EH (cell line): ENCODE results near the gene CTNNA2.

Experiments
- DNase-seq: peaks from one replicate; pipeline ENCODE4 v3.0.0-alpha.2; 2015; ENCODE audit warnings: low read depth

Gene CTNNA2

DNA sequence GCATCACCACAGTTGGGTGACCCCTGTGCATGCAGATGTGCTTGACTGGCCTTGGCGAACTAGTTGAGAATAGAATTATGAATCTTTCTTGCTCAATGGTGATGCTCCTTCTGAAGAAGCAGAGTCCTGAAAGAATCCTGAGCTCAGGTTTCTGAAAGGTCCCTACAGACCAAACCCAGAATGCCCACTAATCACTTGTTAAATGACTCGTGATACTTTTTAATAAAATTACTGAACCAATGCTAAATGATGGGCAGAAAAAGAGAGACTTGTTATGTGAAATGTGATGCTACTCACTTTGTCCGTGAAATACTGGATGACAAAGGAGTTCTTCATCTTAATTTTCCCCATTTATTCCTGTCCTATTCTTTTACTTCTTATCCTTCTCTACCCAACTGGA, 1055.2 kb downstream of the CTNNA2 start:
- DNase-seq: no peak

DNA sequence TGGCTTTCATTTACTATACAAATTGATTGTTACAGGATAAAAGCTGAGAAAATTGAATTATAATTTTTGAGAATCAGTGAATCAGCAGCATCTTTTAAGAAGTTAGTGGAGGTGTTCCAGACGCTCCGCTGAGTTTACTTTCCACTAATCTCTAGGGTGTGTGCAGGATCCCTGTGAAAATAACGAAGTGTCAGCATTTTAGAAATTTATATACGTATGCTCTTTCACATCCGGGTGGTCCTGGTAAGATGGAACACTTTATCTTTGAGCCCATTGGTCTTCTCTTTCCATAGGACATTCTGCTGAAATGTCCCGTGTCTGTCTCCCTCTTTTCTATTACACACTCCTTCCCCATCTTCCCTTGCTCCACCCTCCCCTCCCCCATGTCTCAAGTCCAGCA, 1060.3 kb downstream of the CTNNA2 start:
- DNase-seq: no peak

DNA sequence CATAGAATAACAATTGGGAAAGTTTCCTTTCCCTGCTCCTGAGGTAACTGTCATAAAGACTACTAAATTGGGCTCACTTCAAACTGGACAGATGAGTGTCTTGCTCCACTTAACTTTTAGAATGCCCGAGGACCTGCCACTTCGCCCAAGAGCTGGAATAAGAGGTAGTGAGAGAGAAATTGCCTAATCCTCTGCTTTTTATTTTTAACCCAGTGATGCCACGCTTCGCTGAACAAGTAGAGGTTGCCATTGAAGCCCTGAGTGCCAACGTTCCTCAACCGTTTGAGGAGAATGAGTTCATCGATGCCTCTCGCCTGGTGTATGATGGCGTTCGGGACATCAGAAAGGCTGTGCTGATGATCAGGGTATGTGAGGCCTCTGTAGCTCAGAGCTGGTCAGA, 1061.1 kb downstream of the CTNNA2 start:
- no peak for DNase-seq

DNA sequence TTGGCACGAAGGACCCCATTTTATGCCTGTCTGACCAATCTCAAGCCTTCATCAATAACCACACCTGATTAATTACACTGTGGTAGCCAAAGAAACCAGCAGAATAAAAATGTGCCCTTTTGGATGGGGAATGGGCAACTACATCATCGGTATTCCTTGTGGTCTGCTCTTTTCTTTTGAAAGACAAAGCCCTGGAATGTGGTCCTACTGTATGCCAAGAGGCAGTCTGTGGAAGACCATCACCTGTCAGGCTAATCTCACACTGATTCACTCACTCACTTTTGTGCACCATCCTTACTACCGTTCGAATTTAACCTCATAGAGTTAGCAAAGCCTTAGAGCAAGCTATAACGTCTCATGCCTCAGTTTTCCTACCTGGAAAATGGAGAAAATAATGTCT, 1066.9 kb downstream of the CTNNA2 start:
- no peak for DNase-seq

DNA sequence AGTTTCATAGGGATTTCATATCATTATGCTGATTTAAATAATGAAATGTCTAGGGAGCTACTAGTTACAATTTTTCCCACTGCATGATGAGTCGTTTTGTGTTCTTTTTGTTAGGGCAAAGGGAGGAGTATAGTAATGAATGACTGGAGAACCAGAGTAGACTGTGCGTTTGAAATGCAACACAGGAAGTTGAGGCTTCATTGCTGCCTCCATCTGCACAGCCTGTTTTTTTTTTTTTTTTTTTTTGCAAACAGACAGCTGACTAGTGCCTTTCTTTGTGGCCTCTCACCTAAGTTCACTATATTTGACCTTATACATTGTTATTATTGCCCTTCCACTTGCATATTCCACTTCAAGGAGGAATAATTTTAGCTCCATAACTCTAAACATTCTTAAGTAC, 1078.4 kb downstream of the CTNNA2 start:
- DNase-seq: no peak

DNA sequence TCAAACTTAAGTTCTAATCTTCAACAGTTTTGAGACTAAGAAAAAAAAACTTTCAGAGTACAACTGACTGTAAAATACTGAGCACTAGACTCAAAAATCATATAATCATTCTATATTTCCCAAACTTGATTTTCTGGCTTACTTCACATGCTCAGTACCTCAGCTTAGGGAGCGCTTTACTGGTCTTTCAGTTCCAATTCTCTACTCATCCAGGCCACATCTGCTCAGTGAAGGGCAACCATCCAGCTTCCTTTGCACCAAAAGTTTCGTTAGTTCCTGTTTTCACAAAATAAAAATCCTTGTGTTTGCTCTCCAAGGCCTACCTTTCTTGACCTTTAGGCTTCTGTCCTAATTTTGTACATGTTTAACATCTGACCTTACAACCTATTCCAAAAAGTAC, 1079.3 kb downstream of the CTNNA2 start:
- no peak for DNase-seq

DNA sequence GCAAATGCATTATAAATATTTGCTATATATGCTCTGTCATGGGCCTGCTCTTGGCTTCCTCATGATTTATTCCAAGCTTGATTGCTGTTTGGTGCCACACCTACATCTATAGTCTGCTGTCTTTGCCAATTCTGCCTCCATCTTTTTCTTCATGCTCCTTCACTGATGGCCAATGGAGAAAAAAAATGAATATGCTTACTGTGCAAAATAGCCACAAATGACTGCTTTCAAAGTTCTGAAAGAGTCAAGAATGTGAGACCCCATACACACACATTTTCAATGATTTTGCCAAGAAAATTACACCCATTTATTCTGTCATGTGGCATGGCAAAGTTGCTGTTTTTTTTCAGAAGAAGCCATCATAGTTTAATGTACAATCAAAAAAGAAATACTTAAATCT, 1097.3 kb downstream of the CTNNA2 start:
- DNase-seq: no peak

DNA sequence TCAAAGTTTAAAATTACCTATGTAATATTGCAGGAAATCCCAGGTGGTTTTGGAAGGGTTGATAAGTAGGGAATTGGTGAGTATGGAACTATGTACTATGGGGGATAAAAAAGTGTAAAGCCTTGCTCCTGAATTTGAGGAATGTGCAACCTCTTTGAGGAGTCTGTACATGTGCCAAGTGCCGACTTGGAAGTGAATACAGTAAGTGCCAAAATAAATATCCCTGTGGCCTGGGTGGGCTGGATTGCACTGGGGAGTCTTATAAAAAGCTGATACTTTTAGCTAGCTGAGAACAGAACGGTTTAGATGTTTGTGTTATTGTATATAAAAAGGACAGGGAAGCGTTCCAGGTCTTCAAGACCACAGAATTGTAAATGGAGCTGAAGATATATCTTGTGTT, 1108.8 kb downstream of the CTNNA2 start:
- no peak for DNase-seq

DNA sequence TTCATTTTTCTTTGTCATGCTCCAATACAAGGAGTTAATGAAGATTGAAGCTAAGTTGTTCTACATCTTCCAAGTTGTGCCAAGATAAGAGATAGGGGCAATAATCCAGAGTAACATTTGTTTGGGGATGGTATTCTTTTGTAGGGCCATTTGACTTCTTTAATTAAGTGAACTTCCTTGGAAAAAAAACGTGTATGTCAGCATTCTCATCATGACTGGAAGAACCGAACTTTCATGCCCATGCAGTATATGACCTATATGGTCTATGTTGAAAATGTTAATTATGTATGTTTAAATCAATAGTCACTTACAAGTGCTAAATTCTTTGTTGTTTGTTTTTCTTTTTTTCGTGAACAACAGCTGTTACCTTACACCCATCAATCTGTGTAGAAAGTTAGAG, 1111.2 kb downstream of the CTNNA2 start:
- DNase-seq: no peak

DNA sequence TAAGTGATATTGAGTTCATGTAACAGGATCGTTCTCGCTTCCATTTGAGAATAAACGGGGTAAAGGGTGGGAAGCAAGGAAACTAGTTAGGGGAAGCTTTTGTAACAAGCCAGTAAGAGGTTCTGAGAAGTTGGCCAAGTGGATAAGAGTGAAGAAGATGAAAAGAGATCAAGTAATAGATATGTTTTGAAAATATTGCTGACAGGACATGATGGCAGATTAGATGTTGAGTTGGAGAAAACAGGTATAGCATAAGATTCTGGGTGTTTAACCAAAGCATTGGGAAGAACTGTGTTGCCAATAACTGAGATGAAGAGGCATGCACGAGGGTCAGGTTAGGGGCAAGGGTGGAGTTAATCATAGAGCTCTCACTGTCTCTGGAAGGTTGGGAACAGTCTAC, 1121.7 kb downstream of the CTNNA2 start:
- DNase-seq: no peak

DNA sequence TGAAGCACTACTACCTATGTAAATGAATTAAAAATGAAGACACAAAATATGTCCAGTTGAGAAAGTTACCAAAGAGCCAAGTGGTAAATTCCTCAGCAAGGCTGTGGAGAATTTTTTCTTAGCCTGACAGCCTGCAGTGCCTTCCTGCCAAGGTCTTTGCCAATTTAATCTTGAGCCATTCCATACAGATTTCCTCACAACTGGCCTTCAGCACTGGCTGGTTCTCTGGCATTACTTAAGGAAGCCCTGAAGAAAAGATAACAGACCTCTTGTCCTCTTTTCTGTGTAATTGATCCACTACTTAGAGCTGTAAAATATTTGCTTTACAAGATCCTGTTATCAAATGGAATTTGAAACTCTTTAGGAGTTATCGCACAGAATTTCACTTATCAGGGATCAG, 1125.9 kb downstream of the CTNNA2 start:
- no peak for DNase-seq

DNA sequence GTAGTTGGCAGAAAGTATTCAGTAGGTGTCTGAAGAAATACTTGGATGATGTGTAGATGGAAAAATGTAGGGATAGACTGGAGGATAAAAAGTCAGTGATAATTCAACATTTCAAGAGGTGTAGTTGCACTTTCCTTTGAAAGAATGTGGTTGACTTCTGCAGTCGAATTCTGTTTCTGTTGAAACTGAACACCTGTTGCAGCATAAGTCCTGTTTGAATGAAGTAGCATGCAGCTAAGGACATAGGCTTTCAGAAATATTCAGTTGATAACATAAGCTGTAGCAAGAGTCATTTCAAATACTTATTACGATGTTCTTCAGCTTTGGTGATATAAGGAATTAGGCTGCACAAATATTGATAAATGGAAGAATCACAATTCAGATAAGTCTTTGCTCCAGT, 1129.6 kb downstream of the CTNNA2 start:
- DNase-seq: no peak

DNA sequence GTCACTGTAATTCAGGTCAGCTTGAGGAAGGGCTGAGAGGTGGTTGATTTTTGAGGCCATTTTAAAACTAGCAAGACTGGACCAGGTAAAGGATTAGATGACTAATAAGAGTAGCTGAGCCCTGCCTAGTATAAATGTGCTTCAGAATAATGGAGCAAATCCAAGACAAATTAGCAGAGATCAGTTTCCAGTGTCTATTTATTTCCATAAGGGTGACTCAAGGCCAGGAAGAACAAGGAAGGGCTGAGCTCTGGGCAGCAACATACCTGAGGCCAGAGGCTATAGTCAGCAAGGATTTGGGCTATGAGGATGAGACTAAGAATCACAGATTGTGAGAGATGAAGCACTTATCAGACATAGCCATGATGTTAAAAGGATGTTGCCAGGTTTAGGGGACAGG, 1130.7 kb downstream of the CTNNA2 start:
- no peak for DNase-seq

DNA sequence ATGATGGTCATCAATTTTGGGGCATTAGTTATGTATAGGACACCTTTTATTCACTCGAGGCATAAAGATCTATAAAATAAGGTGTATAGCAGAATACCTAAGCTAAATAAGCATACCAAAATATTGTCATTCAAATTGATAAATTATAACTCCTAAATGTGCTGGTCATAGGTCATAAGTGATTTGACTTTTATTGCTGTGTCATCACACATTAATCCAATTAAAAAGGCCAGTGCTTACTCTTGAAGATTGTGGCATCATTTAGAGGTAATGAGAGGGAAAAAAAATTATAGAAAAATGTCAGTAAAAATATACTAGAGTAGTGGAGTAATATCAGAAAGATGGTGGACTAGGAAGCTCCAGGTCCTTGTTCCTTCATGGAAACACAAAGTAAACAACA, 1138.6 kb downstream of the CTNNA2 start:
- no peak for DNase-seq

DNA sequence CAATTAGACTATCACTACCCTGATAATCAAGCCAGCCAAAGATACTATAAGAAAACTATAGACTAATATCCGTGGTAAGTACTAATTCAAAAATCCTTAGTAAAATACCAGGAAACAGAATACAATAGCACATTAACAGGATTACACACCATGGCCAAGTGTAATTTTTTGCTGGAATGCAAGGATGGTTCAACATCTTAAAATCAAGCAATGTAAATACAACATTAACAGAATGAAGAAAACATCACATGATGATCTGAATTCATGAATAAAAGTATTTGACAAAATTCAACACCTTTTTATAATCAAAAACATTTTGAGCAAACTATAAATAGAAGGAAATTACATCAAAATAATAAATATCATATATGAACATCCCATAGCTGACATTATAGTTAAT, 1142.4 kb downstream of the CTNNA2 start:
- no peak for DNase-seq

DNA sequence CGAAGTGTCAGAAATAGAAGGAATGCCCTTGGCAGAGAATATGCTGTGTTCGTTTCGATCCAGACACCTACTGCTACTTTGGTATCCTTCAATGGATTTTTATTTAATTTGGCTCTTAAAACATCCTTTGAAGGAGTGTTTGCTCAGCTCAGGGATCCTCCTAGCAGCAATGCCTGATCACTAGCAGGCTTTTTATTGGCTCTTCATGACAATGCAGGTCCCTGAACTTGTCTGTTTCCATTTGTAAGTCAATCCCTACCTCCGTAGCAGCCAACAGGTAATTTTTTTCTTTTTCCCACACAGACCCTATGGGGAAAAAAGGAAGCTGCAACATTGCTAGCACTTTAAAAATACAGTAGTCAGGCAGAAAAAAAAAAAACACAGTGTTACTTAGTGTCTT, 1157.9 kb downstream of the CTNNA2 start:
- no peak for DNase-seq

DNA sequence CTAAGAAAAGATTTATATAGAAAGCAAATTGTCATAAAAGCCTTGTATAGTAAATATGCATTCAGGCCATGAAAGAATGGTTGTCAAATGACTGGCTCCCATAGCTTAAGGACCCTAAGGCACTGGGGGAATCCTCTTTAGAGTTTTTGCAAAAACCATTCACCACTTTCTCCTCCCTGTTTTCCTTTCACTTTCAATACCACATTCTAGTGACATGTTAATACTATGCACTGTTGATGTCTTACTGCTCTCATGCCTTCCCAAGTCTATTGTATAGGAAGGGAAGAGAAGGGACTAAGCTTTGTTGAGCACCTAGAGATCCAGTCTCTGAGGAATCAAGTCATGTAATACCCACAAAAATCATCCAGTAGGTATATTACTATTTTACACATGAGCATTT, 1174.7 kb downstream of the CTNNA2 start:
- no peak for DNase-seq

DNA sequence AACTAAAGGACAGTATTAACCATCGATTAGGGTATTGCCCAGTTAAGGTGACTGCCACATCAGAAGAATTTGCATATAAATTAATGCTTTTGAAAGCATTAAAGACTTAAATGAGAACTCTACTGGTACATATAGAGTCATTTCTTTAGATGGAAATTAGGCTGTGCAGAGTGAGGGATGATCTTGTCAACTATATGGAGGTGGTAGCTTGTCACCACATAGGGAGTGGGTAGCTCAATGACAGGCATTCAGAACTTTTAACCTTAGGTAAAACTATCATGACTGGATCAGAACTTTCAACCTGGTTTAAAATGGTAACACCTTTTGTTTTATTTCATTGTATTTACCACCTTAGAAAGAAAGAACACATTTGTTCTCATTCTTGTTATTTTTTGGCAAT, 1176.3 kb downstream of the CTNNA2 start:
- no peak for DNase-seq
